Effector CD8-positive, alpha-beta T cell (primary cell): ENCODE data around the gene CASK.
"Not testable (repeated sequence)": the region's sequence is repeated elsewhere in the genome, so short reads cannot be mapped to it uniquely, and the experiment has no call there.

Experiments
- DNase-seq: peaks from one replicate; lab custom pipeline; 2025; lab: John Stamatoyannopoulos, UW

Gene CASK

DNA sequence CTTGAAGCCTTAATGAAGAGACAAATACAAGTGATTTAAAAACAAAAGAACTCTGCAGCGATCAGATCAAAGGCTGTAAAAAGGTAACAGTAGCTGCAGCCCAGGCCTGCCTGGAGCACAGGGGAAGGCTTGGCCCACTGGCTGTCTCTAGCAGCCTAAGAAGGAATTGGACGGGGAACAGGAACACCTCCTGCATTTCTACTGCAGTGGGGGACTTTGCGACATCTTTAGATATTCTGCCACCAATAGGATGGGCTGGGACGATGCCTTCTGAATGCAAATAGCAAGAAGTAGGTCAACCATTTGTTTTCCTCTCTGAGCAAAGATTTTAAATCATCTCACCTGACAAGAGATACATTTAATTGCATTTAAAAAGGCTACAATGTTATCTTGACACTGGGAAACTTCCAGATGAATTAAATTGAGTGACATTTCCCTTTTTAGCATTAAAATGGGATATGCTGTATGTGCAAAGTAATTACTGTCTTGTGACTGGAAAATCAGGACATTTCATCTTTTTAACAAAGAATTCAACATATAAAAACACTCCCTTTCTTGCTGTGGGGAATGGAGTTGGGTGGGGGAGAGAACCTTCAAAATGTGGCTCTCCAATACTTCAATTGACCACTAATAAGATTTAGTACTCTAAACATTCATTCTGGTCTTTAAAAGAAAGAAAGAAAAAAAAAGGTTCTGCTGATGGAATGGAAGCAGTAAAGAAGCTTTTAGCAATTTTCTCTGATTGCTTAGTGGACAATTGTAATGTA is 406.2 kb downstream of the CASK start:
- DNase-seq, result no peak

DNA sequence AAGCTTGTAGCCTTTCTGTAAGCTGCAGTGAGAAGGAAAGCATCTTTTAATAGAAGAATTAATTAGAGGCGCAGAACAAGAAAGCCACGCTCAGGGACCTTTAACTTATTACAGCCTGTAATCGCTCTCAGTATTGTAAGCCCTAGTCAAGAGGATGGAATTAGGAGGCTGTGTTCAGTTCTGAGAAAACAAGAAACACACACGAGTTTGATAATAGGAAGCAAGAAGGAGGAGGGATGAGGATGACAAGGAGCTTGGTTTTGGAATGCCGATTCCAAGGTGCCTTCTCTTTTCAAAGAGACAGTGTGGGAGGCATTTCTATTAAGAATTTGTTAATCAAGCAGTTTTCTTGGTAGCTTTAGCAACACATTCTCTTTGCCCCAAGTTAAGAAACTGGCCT is 406.9 kb downstream of the CASK start:
- no peak for DNase-seq

DNA sequence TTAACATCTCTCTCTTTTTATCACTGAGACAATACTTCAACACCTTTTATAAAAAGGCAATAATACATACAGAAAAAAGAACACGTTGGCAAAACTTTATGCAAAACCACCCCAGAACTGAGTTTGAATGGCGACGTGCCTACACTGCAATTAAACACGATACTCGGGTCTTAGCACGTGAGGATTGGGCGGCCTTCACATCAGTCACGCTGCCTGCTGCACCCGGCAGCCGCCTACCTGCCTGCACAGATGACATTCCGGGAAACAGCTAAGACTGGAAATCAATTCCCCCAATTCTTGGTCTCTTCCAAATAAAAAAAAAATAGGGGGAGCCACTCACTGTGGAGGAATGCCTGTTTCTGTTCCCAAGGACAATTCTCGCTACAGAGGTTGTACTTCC is 408.0 kb downstream of the CASK start:
- no peak for DNase-seq

DNA sequence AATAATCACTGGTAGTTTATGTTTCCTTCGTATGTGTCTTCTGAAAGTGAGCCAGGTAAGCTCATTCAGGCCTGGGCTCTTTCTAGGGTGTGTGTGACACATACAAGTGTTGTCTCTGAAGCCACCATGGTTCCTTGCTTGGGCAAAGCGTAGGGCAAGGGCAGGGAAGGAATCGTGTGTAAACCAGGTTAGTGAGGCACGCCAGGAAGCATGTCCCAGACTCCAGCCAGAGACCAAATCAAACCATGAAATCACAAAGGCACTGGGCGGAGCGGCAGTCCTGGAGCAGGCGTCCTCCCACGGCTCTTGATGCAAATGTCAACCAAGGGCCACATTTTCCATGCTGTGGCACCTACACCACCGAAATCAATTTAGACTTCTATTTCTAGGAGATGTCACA is 409.2 kb downstream of the CASK start:
- no peak for DNase-seq

DNA sequence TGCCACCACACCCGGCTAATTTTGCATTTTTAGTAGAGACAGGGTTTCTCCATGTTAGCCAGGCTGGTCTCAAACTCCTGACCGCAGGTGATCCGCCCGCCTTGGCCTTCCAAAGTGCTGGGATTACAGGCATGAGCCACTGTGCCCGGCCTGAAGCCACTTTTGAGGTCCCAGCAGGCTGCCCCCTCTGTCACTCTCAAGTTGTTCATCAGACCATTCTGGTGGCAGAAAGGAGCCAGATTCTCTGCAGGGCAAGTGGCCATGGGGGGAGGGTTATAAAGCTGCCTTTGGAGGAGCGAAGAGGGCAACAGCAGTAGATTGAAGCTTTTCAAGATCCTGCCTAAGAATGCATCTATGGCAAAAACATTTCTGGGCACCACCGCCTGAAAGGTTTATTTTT is 410.5 kb downstream of the CASK start:
- DNase-seq, result not testable (repeated sequence)

DNA sequence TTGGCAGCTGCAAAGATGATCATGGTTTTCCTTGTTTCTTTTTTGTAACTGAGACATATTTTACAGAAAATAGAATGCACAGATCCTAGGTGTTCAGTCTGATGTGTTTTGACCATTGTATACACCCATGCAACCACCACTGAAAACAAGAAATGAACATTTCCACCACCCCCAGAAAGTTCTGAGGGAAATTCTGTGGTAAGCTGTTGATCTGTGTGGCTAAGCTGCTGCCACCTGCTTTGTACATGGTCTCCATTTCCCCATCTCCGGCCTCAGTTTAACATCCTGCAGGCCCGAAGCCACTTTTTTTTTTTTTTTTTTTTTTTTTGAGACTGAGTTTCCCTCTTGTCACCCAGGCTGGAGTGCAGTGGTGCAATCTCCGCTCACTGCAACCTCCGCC is 411.0 kb downstream of the CASK start:
- no peak for DNase-seq

DNA sequence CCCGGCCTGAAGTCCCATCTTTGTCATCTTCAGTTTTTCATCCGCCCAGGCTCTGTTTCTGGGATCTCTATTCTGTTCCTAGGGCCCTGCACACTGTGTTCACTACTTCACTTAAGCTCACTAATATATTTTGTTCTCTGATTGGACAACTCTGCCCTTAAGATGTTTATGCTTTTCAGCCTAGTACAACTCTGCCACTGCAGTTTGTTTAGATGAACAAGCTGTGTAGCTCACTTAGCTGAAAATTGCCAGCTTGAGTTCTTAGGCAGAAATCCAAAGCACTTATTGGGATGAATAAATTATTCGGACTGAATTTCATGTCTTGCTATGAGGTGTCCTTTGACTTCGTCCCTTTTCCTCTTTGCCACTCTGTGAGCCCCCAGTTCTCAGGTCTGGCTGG is 415.4 kb downstream of the CASK start:
- no peak for DNase-seq

DNA sequence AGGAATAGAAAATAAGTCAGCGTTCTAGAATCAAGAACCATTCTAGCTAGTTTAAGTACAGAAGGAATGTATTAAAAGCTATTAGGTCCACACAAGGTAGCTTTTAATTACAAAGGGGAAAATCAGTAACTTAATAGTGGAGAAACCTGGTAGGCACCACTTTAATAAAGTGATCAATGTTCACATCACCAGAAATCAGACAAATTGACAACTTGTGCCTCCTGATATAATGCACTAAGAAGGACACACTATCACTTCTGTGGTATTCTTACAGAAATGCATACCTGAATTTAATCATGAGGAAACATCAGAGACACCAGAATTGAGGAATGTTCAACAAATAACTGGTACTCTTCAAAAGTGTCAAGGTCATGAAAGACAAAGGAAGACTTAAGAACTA is 421.4 kb downstream of the CASK start:
- no peak for DNase-seq

DNA sequence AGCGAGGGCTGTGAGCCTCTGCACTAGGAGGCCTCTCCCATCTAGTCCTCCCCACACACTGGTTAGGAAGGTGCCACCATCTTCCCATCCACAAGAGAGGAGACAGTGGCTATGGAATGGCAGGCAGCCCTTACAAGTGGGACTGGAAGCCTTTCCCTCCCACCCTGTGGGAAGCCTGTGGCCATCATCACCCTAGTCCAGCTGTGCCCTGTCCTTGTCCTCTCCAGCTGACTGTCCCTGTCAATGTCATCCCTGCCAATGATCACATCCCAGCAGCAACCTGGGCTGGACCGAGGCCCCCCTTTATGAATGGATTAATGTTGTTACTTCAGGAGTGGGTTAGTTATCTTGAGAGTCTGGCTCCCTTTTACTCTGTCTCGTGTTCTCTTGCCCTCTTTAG is 423.4 kb downstream of the CASK start:
- no peak for DNase-seq

DNA sequence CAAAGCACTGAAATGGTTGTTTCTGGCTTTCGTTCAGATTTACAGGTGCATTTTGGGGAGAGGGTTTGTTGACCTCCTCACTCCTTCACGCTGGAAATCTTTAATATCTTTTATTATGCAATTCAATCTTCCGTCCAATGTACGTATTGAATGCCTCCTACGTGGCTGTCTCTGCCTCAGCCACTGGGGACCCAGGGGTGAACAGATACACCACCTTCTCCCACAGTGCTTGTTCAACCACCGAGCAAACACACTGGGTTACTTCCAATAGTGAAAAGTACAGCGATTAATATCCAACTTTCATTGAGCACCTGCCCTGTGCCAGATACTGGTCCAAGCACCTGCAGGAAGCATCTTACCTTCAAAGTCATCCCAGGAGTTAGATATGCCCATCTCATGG is 424.2 kb downstream of the CASK start:
- DNase-seq, result no peak

DNA sequence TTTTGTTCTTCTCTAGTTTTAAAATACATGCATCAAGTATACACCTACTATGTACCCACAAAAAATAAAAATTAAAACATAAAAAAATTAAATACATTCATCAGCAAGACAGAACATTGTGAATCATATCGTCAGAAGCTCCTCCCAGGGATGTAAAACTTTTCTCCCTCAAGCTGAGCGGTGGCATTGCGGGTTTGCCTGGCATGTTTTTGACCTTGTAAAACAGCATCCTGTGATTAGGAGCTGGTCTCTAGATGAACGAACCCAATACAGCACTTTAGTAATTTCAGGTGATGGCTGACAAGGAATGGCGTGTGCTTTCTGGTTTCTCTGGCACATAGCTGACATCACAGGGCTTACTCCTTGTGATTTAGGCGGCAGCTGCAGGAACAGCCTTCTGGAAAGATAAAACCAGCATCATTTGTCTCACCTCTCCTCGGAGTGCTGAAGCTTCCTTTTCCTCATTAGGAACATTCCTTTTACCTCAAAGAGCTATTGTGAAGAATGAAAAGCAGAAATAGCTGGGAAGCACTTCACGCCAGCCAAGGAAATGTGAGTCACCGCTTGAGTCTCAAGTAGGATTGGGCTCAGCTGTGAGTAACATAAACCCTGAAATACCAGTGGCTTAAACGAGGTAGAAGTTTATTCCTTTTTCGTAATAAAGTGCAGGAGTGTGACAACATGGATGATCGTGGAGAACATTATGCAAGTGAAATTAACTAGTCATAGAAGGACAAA is 431.9 kb downstream of the CASK start:
- DNase-seq, result no peak

DNA sequence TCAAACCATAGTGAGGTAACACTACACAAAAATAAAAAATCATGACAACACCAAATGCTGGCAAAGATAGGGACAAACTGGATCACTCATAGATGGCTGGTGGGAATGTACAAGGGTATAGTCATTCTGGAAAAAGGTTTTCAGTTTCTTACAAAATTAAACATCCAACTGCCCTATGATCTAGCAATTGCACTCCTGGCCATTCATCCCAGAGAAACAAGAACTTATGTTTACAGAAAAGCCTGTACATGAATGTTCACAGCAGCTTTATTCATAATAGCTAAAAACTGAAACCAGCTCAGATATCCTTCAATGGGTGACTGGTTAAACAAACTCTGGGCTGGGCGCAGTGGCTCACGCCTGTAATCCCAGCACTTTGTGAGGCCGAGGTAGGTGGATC is 432.9 kb downstream of the CASK start:
- DNase-seq, result no peak

DNA sequence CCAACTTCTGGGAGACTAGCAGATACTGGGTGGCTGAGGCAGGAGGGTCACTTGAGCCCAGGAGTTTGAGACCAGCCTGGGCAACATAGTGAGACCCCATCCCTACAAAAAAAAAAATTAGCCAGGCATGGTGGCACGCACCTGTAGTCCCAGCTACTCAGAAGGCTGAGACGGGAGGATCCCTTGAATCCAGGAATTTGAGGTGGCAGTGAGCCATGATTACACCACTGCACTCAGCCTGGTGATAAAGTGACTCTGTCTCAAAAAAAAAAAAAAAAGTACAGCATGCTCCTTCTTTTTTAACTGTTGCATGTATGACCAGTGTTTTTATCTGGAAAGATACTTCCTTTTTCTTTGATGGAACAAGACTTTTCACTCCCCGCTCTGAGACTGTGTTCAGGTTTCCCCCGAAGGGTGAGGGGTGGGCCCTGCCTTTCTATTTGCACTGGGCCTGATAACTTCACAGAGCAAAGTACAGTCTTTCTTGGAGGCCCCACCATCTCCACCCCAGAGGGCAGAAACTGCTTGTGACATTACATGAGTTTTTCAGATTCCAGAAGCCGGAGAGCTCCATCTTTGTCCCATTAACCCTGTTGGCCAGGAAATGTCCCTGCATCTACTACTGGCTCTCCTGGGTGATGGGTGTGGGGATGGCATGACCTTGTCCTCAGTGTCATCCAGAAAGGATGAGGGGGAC is 441.1 kb downstream of the CASK start:
- DNase-seq, result no peak

DNA sequence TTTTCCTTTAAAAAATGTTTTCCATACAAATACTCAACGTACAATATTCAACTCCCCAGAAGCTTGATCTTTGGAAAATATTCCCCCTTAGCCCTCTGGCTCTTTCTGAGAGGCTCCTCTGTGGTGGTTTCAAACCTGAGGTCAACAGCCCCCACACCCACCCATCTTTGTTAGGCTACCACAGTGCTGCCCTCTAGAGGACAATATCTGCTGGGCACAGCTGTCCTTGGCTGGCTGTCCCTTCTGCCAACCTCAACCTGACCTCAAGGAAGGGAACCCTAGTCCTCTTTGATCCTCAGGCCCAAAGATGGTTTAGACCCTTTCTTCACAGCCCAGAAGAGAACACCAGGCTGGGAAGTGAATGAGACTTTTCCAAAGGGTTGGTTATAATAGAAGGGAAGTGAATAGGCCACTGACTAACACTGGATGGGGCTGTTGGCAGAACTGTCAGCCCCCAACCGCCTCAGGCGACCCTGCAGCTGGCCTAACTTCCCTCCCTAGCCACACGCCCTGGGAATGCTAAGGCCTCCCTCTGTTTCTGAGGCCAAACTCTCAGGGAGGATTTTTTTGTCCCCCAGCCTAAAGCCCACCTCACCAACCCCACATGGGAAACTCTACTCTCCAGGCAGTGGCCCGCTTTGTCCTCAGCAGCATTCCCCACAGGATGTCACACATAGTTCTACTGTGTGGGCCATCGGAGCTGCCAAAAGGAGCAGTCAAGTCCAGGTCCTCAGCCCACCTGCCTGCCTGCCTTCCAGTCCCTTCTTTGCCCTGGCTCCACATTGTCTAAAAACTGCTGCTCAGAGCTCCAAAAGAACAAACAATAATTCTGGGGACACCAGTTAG is 441.9 kb downstream of the CASK start:
- no peak for DNase-seq

DNA sequence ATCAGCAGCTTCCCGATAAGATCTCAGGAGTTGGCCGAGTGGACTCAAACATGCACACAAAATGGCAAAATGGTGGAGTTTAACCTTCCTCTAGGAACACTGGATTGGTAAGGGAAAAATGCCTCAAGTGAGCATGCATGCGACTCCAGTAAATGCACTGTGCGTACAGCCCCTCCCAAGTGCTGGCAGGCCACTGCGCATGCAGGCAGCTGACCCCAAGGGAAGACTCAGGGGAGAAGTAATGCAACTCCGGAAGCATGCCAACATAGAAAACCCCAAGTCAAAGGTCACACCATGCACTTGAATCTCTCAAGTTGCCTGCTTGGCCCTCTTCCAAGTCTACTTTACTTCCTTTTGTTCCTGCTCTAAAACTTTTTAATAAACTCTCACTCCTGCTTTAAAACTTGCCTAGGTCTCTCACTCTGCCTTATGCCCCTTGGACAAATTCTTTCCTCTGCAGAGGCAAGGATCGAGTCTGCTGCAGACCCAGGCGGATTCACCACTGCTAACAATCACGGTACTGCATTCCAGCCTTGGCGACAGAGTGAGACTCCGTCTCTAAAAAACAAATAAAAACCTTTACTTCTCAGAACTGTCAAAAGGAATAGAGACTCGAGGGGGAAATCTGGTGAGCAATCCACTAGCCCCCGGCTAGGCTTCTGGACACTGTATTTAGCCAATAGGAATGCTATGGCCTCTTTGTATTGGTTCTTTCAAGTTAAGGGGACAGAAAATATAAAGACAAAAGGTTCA is 442.7 kb downstream of the CASK start:
- no peak for DNase-seq

DNA sequence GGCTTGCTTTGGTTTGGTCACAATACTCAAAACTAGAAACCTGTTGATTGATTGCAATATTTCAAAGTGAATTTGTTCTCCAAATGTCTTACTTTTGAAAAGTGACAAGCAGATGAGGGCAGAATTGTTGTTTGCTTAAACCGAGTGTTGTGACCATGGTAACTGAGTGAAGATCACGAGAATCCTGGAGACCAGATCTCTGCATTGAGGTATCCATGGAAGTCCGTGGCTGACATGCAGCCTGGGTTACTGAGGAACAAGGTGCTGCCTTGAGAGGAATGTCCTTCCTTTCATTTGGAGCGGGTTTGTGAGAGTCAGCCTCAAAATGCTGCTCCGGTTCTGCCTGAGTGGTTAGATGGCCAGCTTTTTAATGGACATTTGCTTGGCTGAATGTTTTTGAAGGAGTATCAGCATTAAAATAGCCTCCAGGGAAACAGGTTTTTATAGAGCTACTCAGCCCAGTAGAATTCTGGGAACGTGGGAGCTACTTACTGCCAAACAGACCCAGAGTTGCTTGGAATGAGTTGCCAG is 444.9 kb downstream of the CASK start:
- no peak for DNase-seq

DNA sequence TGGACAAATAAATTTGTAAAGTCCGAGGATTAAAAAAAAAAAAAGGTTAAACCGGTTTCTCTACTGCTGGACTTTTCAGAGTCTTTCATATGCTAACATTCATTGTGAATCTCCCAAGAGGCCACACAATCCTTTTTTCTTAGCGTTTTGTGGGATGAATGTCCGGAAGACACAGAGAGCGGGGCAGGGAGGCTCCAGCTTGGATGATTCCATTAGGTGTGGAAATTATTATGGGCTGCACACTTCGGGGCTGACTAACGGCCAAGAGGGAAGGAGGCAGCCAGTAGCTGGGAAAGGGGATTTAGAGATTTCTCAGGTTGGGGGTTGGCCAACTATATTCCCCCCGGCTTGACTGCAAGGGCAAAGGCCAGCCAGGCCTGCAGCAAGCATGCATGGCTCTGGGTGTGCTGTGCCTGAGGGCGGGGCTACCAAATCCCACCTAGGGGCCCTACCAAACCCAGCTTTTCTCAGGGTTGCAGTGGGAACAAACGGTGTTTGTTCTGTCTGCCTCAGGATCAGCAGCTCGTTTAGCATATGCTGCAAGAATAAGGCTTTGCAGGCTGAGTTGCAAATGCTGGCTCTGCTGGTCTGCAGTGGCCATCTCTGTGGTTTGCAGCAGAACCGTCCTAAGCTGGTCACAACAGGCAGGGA is 447.6 kb downstream of the CASK start:
- DNase-seq, result no peak

DNA sequence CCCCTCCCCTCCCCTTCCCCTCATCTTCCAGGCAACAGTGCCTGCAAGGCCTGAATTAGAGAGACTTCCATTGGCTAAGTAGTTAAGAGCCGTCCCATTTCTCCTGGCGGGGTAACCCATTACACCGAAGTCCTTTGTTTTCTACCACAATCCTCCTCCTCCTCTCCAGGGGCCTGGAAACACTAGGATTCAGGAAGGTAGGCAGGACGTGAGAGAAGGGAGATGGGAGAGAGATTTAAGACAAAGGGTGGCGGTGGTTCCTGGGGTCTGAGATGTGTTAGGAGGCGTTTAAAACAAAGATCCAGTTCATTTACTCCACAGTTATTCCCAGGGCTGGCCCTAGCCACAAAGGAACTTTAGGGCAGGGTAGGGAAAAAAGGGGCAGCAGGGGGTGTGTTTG is 448.2 kb downstream of the CASK start:
- DNase-seq, result no peak

DNA sequence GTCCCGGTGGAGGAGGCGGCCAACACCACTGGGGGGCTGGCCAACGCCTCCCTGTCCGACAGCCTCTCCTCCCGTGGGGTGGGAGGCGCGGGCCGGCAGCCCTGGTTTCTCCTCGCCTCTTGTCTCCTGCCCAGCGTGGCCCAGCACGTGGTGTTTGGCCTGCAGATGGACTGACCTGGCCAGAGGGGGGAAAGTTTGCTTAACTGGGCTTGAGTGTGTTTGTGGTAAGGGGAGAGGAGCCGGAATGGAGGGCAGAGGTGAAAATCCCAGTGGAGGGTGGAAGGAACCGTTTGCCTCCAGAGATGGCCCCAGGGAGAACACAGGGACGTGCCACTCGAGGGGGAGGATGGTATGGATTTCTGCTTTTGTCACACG is 448.6 kb downstream of the CASK start:
- DNase-seq, result no peak

DNA sequence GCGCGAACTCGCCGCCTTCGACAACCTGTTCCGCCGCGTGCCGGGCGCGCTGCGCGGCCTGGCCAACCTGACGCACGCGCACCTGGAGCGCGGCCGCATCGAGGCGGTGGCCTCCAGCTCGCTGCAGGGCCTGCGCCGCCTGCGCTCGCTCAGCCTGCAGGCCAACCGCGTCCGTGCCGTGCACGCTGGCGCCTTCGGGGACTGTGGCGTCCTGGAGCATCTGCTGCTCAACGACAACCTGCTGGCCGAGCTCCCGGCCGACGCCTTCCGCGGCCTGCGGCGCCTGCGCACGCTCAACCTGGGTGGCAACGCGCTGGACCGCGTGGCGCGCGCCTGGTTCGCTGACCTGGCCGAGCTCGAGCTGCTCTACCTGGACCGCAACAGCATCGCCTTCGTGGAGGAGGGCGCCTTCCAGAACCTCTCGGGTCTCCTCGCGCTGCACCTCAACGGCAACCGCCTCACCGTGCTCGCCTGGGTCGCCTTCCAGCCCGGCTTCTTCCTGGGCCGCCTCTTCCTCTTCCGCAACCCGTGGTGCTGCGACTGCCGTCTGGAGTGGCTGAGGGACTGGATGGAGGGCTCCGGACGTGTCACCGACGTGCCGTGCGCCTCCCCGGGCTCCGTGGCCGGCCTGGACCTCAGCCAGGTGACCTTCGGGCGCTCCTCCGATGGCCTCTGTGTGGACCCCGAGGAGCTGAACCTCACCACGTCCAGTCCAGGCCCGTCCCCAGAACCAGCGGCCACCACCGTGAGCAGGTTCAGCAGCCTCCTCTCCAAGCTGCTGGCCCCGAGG is 449.2 kb downstream of the CASK start:
- no peak for DNase-seq
